Measurements from ENCODE around the gene PCDH9.

Gene PCDH9

DNA sequence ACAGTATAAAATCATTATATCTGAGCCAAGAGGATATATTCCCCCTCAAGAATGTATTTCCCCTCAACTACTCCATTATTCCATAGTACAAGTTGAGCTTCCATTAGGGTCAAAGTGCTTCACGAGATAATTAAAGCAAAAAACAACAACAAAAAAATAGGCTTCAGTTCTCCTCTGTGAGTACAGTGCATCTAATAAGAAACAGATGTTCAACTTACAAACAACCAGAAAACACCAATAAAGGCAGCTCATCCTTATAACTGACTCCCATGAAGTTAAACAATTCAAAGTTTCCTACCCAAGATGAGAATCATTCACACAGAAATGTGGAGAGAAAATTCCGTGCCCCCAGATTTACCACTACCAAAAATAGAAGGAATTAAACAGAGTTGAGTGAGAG, 854.4 kb downstream of the PCDH9 start:
- TF ChIP-seq, protein P1, sequence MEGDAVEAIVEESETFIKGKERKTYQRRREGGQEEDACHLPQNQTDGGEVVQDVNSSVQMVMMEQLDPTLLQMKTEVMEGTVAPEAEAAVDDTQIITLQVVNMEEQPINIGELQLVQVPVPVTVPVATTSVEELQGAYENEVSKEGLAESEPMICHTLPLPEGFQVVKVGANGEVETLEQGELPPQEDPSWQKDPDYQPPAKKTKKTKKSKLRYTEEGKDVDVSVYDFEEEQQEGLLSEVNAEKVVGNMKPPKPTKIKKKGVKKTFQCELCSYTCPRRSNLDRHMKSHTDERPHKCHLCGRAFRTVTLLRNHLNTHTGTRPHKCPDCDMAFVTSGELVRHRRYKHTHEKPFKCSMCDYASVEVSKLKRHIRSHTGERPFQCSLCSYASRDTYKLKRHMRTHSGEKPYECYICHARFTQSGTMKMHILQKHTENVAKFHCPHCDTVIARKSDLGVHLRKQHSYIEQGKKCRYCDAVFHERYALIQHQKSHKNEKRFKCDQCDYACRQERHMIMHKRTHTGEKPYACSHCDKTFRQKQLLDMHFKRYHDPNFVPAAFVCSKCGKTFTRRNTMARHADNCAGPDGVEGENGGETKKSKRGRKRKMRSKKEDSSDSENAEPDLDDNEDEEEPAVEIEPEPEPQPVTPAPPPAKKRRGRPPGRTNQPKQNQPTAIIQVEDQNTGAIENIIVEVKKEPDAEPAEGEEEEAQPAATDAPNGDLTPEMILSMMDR (IDR thresholded peaks at IDR 0.05; ENCODE audit: low read depth, low read length): no peak
- H3K4me3 ChIP-seq (ENCODE audit: low read depth, low read length): no peak overlapping the region

- TF ChIP-seq, protein P1 (IDR thresholded peaks at IDR 0.05; ENCODE audit: low read depth, low read length): no peak
- no peak overlapping the region for H3K4me3 ChIP-seq (ENCODE audit: low read depth, low read length)
Observed at GRCh38 chr13:66369666-66370065, 860.5 kb downstream of the PCDH9 start.

DNA sequence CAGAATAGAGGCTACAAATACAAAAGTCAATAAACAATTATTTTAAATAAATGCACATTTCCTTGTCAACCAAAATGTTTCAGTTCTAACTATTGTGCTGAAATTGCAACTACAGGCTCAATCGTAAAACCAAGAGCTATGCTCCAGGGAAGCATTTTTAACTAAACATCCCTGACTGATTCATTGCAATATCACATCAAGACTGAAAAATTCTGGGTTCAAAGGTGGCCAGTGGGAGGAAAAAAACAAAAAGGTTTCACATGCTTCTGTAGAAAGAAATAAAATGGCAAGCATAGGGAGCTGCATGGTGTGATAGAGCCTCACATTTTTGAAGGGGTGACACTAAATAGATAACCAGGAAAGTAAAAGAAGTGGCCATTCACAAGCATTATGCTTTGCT, 862.8 kb downstream of the PCDH9 start:
- H3K4me3 ChIP-seq (ENCODE audit: low read depth, low read length): no peak overlapping the region
- TF ChIP-seq, protein P1 (IDR thresholded peaks at IDR 0.05; ENCODE audit: low read depth, low read length): no peak

GRCh38 chr13:66365101-66365500, 865.0 kb downstream of the PCDH9 start:
- TF ChIP-seq, protein P1 (IDR thresholded peaks at IDR 0.05; ENCODE audit: low read depth, low read length): no peak
- no peak overlapping the region for H3K4me3 ChIP-seq (ENCODE audit: low read depth, low read length)

DNA sequence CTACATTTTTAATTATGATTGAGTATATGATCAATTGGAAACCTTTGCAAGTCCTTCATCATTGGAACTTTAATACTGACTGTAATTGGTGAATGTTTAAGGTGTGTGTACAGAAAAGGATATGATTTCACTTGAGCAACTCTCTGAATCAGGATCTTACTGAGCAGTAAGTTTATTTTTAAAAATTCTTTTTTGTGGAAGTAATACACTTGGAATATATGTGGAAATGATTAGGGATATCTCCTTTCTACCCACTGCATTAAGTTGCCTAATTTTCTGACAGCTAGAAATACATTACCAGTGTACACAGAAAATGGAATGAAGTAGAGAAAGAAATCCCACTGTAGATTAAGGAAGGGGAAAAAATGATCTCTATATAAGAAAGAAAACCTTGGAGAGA, 865.8 kb downstream of the PCDH9 start:
- no peak overlapping the region for H3K4me3 ChIP-seq (ENCODE audit: low read depth, low read length)
- TF ChIP-seq, protein P1 (IDR thresholded peaks at IDR 0.05; ENCODE audit: low read depth, low read length): no peak

DNA sequence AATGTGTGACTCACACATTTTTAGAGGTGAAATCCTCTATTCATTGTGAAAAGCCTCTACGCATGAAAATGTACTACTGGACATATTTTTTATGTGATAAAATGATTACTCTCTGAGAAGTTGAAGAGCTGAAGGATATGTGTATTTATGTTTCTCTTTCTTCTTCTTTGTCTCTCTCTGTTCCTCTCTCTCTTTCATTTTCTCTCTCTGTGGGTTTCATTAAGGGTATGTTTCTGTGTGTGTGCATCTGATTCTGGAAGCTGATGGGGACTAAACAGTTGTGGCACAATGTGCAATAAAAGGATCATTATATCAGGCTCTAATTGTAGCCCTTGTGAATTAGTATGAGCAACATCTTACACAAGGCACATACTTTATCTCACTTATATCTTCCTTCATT, 867.7 kb downstream of the PCDH9 start:
- TF ChIP-seq, protein P1 (IDR thresholded peaks at IDR 0.05; ENCODE audit: low read depth, low read length): no peak
- no peak overlapping the region for H3K4me3 ChIP-seq (ENCODE audit: low read depth, low read length)

- H3K4me3 ChIP-seq (ENCODE audit: low read depth, low read length): no peak overlapping the region
- TF ChIP-seq, protein P1 (IDR thresholded peaks at IDR 0.05; ENCODE audit: low read depth, low read length): no peak
Observed at GRCh38 chr13:66359910-66360552, 870.1 kb downstream of the PCDH9 start.
